ENCODE results near the gene UBXN7. TPM values are rescaled to one million over a fixed set of nuclear protein-coding genes. Genes with fewer than 3 reads are reported as not detected.
"Not testable (repeated sequence)": the region's sequence is repeated elsewhere in the genome, so short reads cannot be mapped to it uniquely, and the experiment has no call there.

The UBXN7 gene
- total RNA-seq, 4 donors from 2014 or later = 21.7 to 48.6 (median 33.8) TPM

DNA sequence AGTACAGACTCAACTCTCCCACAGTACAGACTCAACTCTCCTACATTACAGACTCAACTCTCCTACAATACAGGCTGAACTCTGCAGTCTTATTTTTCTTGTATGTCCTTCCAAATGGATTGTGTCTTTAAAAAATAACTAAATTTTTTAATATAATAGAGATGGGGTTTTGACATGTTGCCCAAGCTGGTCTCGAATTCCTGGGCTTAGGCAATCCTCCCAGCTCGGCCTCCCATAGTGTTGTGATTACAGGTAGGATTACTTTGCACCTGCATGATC lies 31.2 kb upstream of the UBXN7 start:
- no peak overlapping the region for H3K4me3 ChIP-seq
- no peaks in the 10 kb centered on the region for H3K9me3 ChIP-seq
- no peak overlapping the region for H3K27ac ChIP-seq
- DNase-seq (ENCODE audit: low spot score in 2 of 2) = no peak
- H3K4me1 ChIP-seq = no peaks in the 10 kb centered on the region
- H3K36me3 ChIP-seq = no peaks in the 10 kb centered on the region
- WGBS = 94% methylated on average over 2 of the region's 2 CpGs
- H3K27me3 ChIP-seq = no peaks in the 10 kb centered on the region
- TF ChIP-seq POLR2A (IDR thresholded peaks at IDR 0.05) (no peak), POLR2AphosphoS5 (IDR thresholded peaks at IDR 0.05) (no peak), EP300 (IDR thresholded peaks at IDR 0.05) (no peak)
- TF ChIP-seq, protein P1, sequence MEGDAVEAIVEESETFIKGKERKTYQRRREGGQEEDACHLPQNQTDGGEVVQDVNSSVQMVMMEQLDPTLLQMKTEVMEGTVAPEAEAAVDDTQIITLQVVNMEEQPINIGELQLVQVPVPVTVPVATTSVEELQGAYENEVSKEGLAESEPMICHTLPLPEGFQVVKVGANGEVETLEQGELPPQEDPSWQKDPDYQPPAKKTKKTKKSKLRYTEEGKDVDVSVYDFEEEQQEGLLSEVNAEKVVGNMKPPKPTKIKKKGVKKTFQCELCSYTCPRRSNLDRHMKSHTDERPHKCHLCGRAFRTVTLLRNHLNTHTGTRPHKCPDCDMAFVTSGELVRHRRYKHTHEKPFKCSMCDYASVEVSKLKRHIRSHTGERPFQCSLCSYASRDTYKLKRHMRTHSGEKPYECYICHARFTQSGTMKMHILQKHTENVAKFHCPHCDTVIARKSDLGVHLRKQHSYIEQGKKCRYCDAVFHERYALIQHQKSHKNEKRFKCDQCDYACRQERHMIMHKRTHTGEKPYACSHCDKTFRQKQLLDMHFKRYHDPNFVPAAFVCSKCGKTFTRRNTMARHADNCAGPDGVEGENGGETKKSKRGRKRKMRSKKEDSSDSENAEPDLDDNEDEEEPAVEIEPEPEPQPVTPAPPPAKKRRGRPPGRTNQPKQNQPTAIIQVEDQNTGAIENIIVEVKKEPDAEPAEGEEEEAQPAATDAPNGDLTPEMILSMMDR (IDR thresholded peaks at IDR 0.05) = no peak

DNA sequence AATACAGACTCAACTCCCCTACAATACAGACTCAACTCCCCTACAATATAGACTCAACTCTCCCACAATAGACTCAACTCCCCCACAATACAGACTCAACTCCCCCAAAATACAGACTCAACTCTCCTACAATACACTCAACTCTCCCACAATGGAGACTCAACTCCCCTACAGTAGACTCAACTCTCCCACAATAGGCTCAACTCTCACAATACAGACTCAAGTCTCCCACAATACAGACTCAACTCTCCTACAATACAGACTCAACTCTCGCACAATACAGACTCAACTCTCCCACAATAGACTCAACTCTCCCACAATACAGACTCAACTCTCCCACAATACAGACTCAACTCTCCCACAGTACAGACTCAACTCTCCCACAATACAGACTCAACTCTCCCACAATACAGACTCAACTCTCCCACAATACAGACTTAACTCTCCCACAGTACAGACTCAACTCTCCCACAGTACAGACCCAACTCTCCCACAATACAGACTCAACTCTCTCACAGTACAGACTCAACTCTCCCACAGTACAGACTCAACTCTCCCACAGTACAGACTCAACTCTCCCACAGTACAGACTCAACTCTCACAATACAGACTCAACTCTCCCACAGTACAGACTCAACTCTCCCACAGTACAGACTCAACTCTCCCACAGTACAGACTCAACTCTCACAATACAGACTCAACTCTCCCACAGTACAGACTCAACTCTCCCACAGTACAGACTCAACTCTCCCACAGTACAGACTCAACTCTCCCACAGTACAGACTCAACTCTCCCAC lies 30.7 kb upstream of the UBXN7 start:
- not testable (repeated sequence) for H3K4me3 ChIP-seq; H3K4me1 ChIP-seq; H3K9me3 ChIP-seq; DNase-seq (ENCODE audit: low spot score in 2 of 2); H3K36me3 ChIP-seq; H3K27me3 ChIP-seq; H3K27ac ChIP-seq
- 97% methylated on average over 1 of the region's 1 CpG for WGBS

DNA sequence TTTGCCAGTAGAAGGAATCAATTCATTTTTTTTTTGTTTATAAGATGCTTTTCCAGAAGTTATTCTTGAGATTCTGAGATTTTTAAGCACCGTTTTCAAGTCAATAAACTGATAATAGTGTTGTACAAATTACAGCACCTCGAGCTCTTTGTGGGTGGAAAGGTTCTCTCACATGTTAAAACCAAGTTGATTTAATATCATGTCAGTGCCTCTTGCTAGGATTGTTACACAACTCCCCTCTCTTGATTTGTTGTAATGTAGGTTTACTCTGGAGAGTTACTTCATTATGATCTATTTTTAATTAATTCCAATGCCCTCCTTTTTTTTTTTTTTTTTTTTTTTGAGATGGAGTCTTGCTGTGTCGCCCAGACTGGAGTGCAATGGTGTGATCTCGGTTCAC lies 25.8 kb upstream of the UBXN7 start:
- WGBS = 65% methylated on average over 4 of the region's 4 CpGs
- Histone ChIP-seq H3K27ac (no peak overlapping the region), H3K27me3 (no peaks in the 10 kb centered on the region), H3K9me3 (no peaks in the 10 kb centered on the region), H3K4me3 (no peak overlapping the region), H3K36me3 (no peaks in the 10 kb centered on the region), H3K4me1 (no peaks in the 10 kb centered on the region)
- TF ChIP-seq POLR2AphosphoS5 (IDR thresholded peaks at IDR 0.05) = no peak
- TF ChIP-seq EP300 (IDR thresholded peaks at IDR 0.05) = no peak
- TF ChIP-seq, protein P1 (IDR thresholded peaks at IDR 0.05) = no peak
- no peak for TF ChIP-seq POLR2A (IDR thresholded peaks at IDR 0.05)
- no peak for DNase-seq (ENCODE audit: low spot score in 2 of 2)

DNA sequence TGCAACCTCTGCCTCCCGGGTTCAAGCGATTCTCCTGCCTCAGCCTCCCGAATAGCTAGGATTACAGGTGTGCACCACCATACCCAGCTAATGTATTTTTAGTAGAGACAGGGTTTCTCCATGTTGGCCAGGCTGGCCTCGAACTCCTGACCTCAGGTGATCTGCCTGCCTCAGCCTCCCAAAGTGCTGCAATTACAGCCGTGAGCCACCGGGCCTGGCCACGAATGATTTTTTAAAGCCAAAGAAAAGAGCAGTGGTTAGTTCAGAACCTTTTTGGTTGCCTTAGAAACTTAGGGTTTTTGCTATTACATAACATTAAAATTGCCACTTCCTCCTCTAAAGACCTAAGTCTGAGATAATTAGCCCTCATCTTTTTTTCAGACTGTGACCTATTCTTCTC lies 25.2 kb upstream of the UBXN7 start:
- H3K4me3 ChIP-seq; H3K36me3 ChIP-seq; H3K27ac ChIP-seq; H3K27me3 ChIP-seq; H3K9me3 ChIP-seq; H3K4me1 ChIP-seq; DNase-seq (ENCODE audit: low spot score in 2 of 2): not testable (repeated sequence)
- 84% methylated on average over 7 of the region's 7 CpGs for WGBS

DNA sequence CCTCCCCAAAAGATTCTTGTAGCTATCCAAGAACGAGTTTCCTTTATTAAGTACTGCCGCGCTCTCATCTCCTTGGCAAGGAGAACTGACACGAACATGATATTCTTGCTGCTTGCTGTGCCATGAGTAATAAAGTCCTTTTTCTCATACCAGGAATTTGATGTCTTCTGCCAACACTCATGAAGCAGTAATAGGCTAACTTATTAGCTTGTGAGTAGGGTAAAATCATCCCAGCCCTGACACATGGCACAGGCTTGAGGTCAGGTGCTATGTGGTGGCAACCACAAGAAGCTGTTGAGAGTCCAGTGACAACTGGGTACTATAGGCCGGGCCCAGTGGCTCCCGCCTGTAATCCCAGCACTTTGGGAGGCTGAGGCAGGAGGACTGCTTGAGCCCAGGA lies 22.7 kb upstream of the UBXN7 start:
- H3K36me3 ChIP-seq = no peaks in the 10 kb centered on the region
- no peaks in the 10 kb centered on the region for H3K27me3 ChIP-seq
- no peak overlapping the region for H3K4me3 ChIP-seq
- no peak overlapping the region for H3K27ac ChIP-seq
- TF ChIP-seq POLR2A (IDR thresholded peaks at IDR 0.05) = no peak
- TF ChIP-seq EP300 (IDR thresholded peaks at IDR 0.05) = no peak
- no peak for TF ChIP-seq POLR2AphosphoS5 (IDR thresholded peaks at IDR 0.05)
- TF ChIP-seq, protein P1 (IDR thresholded peaks at IDR 0.05) = no peak
- H3K4me1 ChIP-seq = no peaks in the 10 kb centered on the region
- DNase-seq (ENCODE audit: low spot score in 2 of 2) = no peak
- WGBS = 57% methylated on average over 5 of the region's 6 CpGs
- H3K9me3 ChIP-seq = no peaks in the 10 kb centered on the region

DNA sequence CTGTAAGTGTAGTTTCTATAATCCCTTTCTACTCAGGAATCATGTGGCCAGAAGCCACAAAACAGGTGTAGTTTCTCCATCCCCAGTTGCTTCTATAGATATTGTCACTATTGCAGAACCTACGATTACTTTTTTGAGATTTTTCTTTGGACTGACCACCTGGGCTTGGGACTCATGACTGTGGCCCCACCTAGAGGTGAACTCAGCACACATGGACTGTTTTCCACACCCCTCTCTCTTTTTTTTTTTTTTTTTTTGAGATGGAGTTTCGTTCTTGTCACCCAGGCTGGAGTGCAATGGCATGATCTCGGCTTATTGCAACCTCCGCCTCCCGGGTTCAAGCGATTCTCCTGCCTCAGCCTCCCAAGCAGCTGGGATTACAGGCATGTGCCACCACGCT lies 13.2 kb upstream of the UBXN7 start:
- H3K27me3 ChIP-seq; H3K9me3 ChIP-seq; H3K4me1 ChIP-seq; DNase-seq (ENCODE audit: low spot score in 2 of 2); H3K36me3 ChIP-seq; H3K27ac ChIP-seq; H3K4me3 ChIP-seq: not testable (repeated sequence)
- WGBS = 98% methylated on average over 7 of the region's 7 CpGs

DNA sequence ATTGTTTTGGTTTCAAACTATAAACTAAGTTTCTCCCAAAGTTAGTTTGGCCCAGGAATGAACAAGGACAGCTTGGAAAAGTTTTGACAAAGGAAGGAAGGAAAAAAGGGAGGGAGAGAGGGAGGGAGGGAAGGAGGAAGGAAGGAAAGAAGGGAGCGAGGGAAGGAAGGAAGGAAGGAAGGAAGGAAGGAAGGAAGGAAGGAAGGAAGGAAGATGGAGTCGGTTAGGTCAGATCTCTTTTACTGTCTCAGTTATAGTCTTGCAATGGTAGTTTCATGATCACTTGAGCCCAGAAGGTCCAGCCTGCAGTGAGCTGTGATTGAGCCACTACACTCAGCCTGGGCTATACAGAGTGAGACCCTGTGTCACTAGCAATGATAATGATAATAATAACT lies 12.3 kb upstream of the UBXN7 start:
- 56% methylated on average over 2 of the region's 2 CpGs for WGBS
- H3K36me3 ChIP-seq = no peaks in the 10 kb centered on the region
- TF ChIP-seq POLR2A (IDR thresholded peaks at IDR 0.05) (no peak), EP300 (IDR thresholded peaks at IDR 0.05) (no peak), POLR2AphosphoS5 (IDR thresholded peaks at IDR 0.05) (no peak)
- TF ChIP-seq, protein P1 (IDR thresholded peaks at IDR 0.05) = no peak
- H3K4me1 ChIP-seq = no peaks in the 10 kb centered on the region
- no peak overlapping the region for H3K4me3 ChIP-seq
- no peak overlapping the region for H3K27ac ChIP-seq
- H3K9me3 ChIP-seq = no peaks in the 10 kb centered on the region
- H3K27me3 ChIP-seq = no peaks in the 10 kb centered on the region
- no peak for DNase-seq (ENCODE audit: low spot score in 2 of 2)

Data from suprapubic skin (tissue), 4 donors.